ENCODE data around the gene UGT1A4.
A peak's percentile ranks its signal among the peaks of the same experiment; 100 is the strongest.

Gene UGT1A4

GRCh38 chr2:233706720-233707119 lies 11.8 kb upstream of the UGT1A4 start:
- DNase-seq (ENCODE audit: low read depth) = peak; percentile 3
- H3K4me3 ChIP-seq (ENCODE audit: control insufficient read depth, low read depth, low read length) = no peak overlapping the region
- no peak for TF ChIP-seq CTCF (conservative IDR thresholded peaks at IDR 0.05; ENCODE audit: control insufficient read depth, insufficient read depth, low read depth, low read length)

- peak; percentile 33 for DNase-seq (ENCODE audit: low read depth)
- no peak overlapping the region for H3K4me3 ChIP-seq (ENCODE audit: control insufficient read depth, low read depth, low read length)
- TF ChIP-seq CTCF (conservative IDR thresholded peaks at IDR 0.05; ENCODE audit: control insufficient read depth, insufficient read depth, low read depth, low read length) = no peak
These were observed 10.4 kb upstream of the UGT1A4 start for GRCh38 chr2:233707940-233708644.

GRCh38 chr2:233708942-233709341 lies 9.6 kb upstream of the UGT1A4 start:
- H3K4me3 ChIP-seq (ENCODE audit: control insufficient read depth, low read depth, low read length) = no peak overlapping the region
- TF ChIP-seq CTCF (conservative IDR thresholded peaks at IDR 0.05; ENCODE audit: control insufficient read depth, insufficient read depth, low read depth, low read length) = no peak
- DNase-seq (ENCODE audit: low read depth) = peak; percentile 1

DNA sequence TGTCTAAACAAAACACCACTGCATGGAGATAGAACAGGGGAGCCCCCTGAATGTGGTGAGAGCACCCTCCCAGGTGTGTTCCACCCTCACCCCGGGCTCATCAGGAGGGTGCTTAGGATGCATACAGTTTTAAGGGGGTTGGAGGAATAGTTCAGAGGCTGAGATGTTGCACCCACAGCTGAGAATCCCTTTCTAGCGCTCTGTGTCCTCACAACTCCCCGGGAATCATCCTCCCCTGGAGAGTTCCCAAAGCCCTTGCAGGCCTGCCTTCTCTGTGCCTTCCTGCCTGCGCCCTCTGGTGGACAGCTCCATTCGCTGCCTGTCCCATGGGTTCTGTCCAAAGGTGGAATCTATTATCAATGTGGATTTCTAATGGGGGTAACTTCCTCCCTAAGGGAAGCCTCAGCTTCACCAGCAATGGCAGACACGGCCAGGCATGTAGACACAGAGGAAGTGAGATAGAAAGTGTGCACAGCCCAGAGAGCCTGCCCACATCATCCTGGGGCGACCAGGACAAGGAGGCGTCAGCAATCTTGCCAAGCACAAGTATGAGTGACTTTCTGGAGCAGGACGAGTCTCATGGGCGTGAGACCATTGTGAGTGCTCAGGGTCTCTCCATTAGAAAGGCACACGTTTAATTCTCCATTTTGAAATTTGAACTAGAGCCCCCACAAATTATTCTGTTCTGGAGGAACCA lies 7.1 kb upstream of the UGT1A4 start:
- H3K4me3 ChIP-seq (ENCODE audit: control insufficient read depth, low read depth, low read length) = no peak overlapping the region
- peak; percentile 71 for DNase-seq (ENCODE audit: low read depth)
- peak; percentile 93 for TF ChIP-seq CTCF (conservative IDR thresholded peaks at IDR 0.05; ENCODE audit: control insufficient read depth, insufficient read depth, low read depth, low read length)

DNA sequence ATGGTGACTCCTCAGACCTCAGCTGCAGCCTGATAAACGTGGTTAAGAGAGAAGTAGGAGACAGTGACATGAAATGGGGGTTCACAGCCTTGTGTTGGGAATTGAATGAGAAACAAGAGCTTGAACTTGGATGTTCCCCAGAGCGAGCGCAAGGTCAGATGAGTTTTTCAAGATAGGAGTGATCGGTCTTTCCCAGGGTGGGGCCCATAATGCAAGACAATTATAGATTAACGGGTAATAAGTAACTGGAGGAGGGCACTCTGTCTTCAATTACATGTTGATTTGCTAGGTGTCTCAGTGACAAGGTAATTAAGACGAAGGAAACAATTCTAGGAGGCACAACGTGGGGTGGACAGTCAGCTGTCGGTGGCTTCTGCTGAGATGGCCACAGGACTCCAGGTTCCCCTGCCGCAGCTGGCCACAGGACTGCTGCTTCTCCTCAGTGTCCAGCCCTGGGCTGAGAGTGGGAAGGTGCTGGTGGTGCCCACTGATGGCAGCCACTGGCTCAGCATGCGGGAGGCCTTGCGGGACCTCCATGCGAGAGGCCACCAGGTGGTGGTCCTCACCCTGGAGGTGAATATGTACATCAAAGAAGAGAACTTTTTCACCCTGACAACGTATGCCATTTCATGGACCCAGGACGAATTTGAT lies 5.8 kb upstream of the UGT1A4 start, which contains the start of gene UGT1A5:
Gene UGT1A5 (plus strand): TSS at position 297 of the 651 bp plus-strand sequence. CDS start 85 bp downstream, at position 382.
- TF ChIP-seq CTCF (conservative IDR thresholded peaks at IDR 0.05; ENCODE audit: control insufficient read depth, insufficient read depth, low read depth, low read length) = no peak
- DNase-seq (ENCODE audit: low read depth) = no peak
- H3K4me3 ChIP-seq (ENCODE audit: control insufficient read depth, low read depth, low read length) = no peak within 1 kb of the TSS

- H3K4me3 ChIP-seq (ENCODE audit: control insufficient read depth, low read depth, low read length) = no peak overlapping the region
- DNase-seq (ENCODE audit: low read depth) = no peak
- no peak for TF ChIP-seq CTCF (conservative IDR thresholded peaks at IDR 0.05; ENCODE audit: control insufficient read depth, insufficient read depth, low read depth, low read length)
These were observed 5.3 kb upstream of the UGT1A4 start for GRCh38 chr2:233713262-233713615.
